Pancreas (tissue), 10 donors: ENCODE measurements around the gene LEF1. TPM values are rescaled to one million over a fixed set of nuclear protein-coding genes. Genes with fewer than 3 reads are reported as not detected.

Source experiments
- ATAC-seq, 4 donors: fragments of 200-7000 bp; cut with Tn5 transposase; one replicate each; pipeline versions ENCODE4 v1.8.0 to v1.9.1; 2020; ENCODE audit warnings: mild to moderate bottlenecking in 4 of 4, moderate library complexity in 4 of 4
- DNase-seq, 6 donors: peaks; one replicate each; pipeline ENCODE4 v3.0.0-alpha.2; 2020
- FAIRE-seq: peaks from 2 replicates; lab custom pipeline; 2012; peaks lifted over from hg19 to GRCh38; lab: Jason Lieb, UNC
- H3K27ac ChIP-seq, 4 donors: fragments of 200-600 bp; sonication (generic); 1 replicate in 3 of 4; 2 replicates in 1 of 4; pipeline versions ENCODE4 v1.5.0 to v1.8.0; 2020
- H3K27me3 ChIP-seq, 4 donors: fragments of 200-600 bp; one replicate each; pipeline ENCODE4 v1.8.0; 2021
- H3K36me3 ChIP-seq, 3 donors: fragments of 200-600 bp; sonication (generic) in 1 of 3; one replicate each; pipeline versions ENCODE4 v1.5.0 to v1.8.0; 2020 to 2021
- H3K4me1 ChIP-seq, 3 donors: fragments of 200-600 bp; one replicate each; pipeline ENCODE4 v1.8.0; 2021
- H3K4me3 ChIP-seq, 4 donors: fragments of 200-600 bp; sonication (generic) in 2 of 4; one replicate each; pipeline versions ENCODE4 v1.5.0 to v1.8.0; 2020 to 2021
- H3K9me3 ChIP-seq, 4 donors: fragments of 200-600 bp; one replicate each; pipeline ENCODE4 v1.8.0; 2021
- WGBS, 2 donors: extraction: QIAGEN DNeasy Blood & Tissue Kit; methylation state at CpG; one replicate each; pipeline ENCODE4 v1.1.7; 2013; 5-methylcytosine and 5-hydroxymethylcytosine counted together
- intact Hi-C, 3 donors: fragments of 100-400 bp; cut with DNase I; formaldehyde crosslinking; loops; one replicate each; pipeline versions ENCODE4 v1.11.1 to v1.14.2; 2022
- polyA plus RNA-seq, 2 donors: library from polyadenylated mRNA; stranded (reverse); fragments of 200-250 nt; gene quantifications; one replicate each; pipeline ENCODE4 v1.2.3, GENCODE V29; 2013
- total RNA-seq, 6 donors: library from RNA; stranded (reverse); fragmentation: NEBNext Ultra II Directional in 4 of 6; extraction: Animal tissue kit (Norgen Biotek cat#: 25700) in 4 of 6; gene quantifications; one replicate each; pipeline versions ENCODE4 v1.2.1 to v1.2.4, GENCODE V29; 2021 to 2023
- TF ChIP-seq, protein P1 (sequence below), 4 donors: fragments of 200-600 bp; sonication (generic) in 3 of 4; IDR thresholded peaks; one replicate each; pipeline versions ENCODE4 v1.5.0 to v1.8.0; 2021; ENCODE audit warnings: antibody characterized with exemption in 4 of 4
- donor health status: healthy with polysubstance abuse.
- donor health status: DM: no; HTN: no; CAD: no; lungs with moderate emphysema.
- donor health status: DM: no; HTN: no; CAD: no.
- donor health status: control.
- donor health status: control.
- donor health status: Bipolar disorder and iron deficiency.
- donor health status: DM: yes; HTN: yes; CAD: no.
- donor health status: DM: no; HTN: no; CAD: no.
- donor health status: DM: no; HTN: no; CAD: no.
- donor health status: DM: yes; HTN: yes; CAD: no.

LEF1 gene
- total and polyA plus RNA-seq, 8 donors, result 0.28 to 3.5 (median 0.86) TPM

DNA sequence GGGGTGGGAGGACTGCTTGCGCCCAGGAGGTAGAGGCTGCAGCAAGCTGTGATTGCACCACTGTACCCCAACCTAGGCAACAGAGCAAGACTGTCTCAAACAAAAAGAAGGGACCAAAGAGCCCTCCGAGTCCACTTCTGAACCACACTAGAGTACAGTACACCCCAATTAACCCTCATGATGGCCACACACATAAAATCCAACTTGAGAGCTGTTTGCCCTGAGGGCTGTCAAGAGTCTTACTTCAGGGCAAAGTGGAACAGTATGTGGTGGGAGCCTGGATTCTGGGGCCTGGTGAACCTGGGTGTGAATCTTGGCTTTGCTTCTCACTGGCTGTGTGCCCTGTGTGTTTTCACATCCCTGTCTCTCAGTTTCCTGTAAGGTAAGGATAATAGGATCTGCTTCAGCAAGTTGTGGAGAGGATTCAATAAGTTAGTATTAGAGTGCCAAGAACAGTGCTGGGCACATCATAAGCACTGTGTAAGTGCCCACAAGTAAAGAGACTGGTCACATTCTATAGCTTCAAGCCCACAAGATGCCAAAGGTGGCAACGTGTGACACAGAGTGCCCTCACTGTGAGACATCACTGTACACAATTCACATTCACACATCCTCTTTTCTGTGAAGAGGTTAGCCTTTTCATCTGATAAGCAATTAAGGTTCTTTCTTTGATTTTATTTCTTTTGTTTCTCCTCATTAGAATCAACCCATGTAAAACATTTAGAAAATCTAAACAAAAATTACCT is 52.1 kb downstream of the LEF1 start:
- intact Hi-C loops, result no loop called here
- FAIRE-seq (no peak), ATAC-seq (no peak), DNase-seq (no peak)
- TF ChIP-seq, protein P1, sequence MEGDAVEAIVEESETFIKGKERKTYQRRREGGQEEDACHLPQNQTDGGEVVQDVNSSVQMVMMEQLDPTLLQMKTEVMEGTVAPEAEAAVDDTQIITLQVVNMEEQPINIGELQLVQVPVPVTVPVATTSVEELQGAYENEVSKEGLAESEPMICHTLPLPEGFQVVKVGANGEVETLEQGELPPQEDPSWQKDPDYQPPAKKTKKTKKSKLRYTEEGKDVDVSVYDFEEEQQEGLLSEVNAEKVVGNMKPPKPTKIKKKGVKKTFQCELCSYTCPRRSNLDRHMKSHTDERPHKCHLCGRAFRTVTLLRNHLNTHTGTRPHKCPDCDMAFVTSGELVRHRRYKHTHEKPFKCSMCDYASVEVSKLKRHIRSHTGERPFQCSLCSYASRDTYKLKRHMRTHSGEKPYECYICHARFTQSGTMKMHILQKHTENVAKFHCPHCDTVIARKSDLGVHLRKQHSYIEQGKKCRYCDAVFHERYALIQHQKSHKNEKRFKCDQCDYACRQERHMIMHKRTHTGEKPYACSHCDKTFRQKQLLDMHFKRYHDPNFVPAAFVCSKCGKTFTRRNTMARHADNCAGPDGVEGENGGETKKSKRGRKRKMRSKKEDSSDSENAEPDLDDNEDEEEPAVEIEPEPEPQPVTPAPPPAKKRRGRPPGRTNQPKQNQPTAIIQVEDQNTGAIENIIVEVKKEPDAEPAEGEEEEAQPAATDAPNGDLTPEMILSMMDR (IDR thresholded peaks at IDR 0.05), result no peak
- Histone ChIP-seq H3K27ac (no peak overlapping the region), H3K4me1 (no peaks in the 10 kb centered on the region), H3K9me3 (no peaks in the 10 kb centered on the region), H3K4me3 (no peak overlapping the region), H3K27me3 (no peaks in the 10 kb centered on the region), H3K36me3 (no peaks in the 10 kb centered on the region)
- 77 to 90% methylated on average over 3 of the region's 3 CpGs for WGBS, 2 donors

DNA sequence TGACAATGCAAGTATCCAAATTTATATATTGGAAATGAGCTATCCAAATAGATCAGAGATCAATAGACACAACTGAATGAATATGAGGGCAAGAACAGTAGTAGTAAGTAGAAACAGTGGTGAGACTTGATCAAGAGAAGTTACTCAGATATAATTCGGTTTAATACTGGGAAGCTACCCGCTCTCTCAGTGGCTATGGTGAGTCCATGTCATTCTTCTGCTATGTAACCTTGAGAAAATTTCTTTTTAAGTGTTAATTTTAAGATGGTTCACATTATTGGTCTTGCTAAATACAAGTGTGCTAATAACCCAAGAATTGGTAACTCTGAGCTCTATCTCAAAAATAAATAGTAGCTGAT is 53.6 kb downstream of the LEF1 start:
- ATAC-seq (no peak), DNase-seq (no peak), FAIRE-seq (no peak)
- Histone ChIP-seq H3K4me1 (peaks cover 0 to 5% (median 0%) of the 10 kb centered on the region in 3 donors), H3K27ac (no peak overlapping the region), H3K36me3 (no peaks in the 10 kb centered on the region), H3K27me3 (no peaks in the 10 kb centered on the region), H3K9me3 (no peaks in the 10 kb centered on the region), H3K4me3 (no peak overlapping the region)
- intact Hi-C loops, result no loop called here
- 95% methylated on average over 2 of the region's 2 CpGs for WGBS, 2 donors
- TF ChIP-seq, protein P1 (IDR thresholded peaks at IDR 0.05), result no peak

DNA sequence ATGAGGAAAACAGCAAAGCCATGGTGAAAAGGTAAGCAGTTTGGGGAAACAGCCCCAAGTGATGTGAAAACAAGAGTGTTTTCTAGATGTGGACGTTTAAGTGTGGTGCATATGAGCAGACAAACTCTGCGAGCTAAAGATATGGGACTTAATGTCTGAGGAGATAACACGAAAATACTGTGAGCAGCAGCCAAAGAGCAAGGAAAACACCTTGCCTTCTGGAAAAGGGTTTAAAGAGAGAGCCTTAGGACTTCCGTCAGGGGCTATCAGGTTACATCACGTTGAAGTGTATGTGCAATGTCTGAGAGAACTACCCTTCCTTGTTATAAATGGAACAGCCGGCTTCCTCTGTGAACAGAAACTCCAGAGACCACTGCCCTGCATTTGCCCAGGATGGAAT is 54.2 kb downstream of the LEF1 start:
- Histone ChIP-seq H3K4me3 (no peak overlapping the region), H3K27ac (no peak overlapping the region), H3K27me3 (no peaks in the 10 kb centered on the region), H3K4me1 (peaks cover 0 to 5% (median 0%) of the 10 kb centered on the region in 3 donors), H3K9me3 (no peaks in the 10 kb centered on the region), H3K36me3 (no peaks in the 10 kb centered on the region)
- FAIRE-seq (no peak), DNase-seq (no peak), ATAC-seq (no peak)
- intact Hi-C loops, result no loop called here
- 68 to 75% methylated on average over 6 of the region's 6 CpGs for WGBS, 2 donors
- TF ChIP-seq, protein P1 (IDR thresholded peaks at IDR 0.05), result no peak

DNA sequence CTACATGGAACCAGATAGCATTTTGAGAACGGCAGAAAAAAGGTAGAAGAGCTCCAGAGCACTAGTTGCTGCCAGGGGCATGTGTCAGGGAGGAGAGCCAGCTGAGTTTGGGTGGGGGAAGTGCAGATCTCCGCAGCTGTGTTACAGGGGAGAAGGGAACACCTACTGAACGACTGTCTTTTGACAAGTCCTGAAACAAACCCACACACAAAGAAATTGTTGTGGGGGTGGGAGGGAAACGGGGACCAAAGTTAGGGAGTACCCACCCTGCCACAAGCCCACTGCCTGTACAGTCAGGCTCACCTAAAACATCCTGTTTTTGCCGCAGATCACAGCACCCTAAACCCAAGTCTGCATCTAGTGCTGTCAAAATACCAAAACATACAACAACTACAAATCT is 55.5 kb downstream of the LEF1 start:
- no peaks in the 10 kb centered on the region for H3K27me3 ChIP-seq
- WGBS, 2 donors, result 51 to 61% methylated on average over 5 of the region's 5 CpGs
- no peak overlapping the region for H3K4me3 ChIP-seq
- no peak for FAIRE-seq
- TF ChIP-seq, protein P1 (IDR thresholded peaks at IDR 0.05), result no peak
- no peak overlapping the region for H3K27ac ChIP-seq
- intact Hi-C loops, result no loop called here
- H3K4me1 ChIP-seq, result peaks cover 0 to 5% (median 0%) of the 10 kb centered on the region in 3 donors
- H3K36me3 ChIP-seq, result no peaks in the 10 kb centered on the region
- no peak for DNase-seq
- no peak for ATAC-seq
- H3K9me3 ChIP-seq, result no peaks in the 10 kb centered on the region

DNA sequence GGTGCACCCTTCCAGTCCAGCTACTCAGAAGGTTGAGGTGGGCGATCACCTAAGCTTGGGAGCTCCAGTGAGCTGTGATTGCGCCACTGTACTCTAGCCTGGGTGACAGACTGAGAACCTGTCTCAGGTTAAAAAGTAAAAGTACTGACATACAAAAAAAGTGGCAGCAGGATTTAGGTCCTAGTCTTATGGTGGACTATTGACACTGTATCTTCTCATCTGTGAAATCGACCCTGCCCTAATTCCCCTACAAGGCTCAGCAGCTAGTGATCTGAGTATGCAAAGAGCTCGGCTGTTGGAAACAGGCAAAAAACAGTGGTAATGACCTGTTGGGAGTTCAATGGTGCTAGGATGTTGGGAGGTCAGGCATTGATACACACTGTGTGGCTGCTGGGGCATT is 57.0 kb downstream of the LEF1 start:
- Histone ChIP-seq H3K4me1 (peaks cover 0 to 5% (median 0%) of the 10 kb centered on the region in 3 donors), H3K27me3 (no peaks in the 10 kb centered on the region), H3K9me3 (no peaks in the 10 kb centered on the region), H3K27ac (no peak overlapping the region), H3K36me3 (no peaks in the 10 kb centered on the region), H3K4me3 (no peak overlapping the region)
- DNase-seq (no peak), FAIRE-seq (no peak), ATAC-seq (no peak)
- 91 to 92% methylated on average over 4 of the region's 4 CpGs for WGBS, 2 donors
- TF ChIP-seq, protein P1 (IDR thresholded peaks at IDR 0.05), result no peak
- intact Hi-C loops, result no loop called here
